SK-N-SH (cell line): Measurements from ENCODE around the gene PTPRD. TPM values are rescaled to one million over a fixed set of nuclear protein-coding genes. Genes with fewer than 3 reads are reported as not detected.

ENCODE experiments used
- CTCF ChIA-PET: fragments of 300-600, 350-600 bp; formaldehyde crosslinking; extraction: SDS; loops from one replicate; lab custom pipeline; 2021; lab: Yijun Ruan, JAX
- POLR2A ChIA-PET: fragments of 350-600 bp; sonication (Branson Sonifier 250); formaldehyde crosslinking; extraction: SDS; loops from one replicate; lab custom pipeline; 2020; ENCODE audit warnings: antibody characterized with exemption, inconsistent platforms; lab: Yijun Ruan, JAX
- DNase-seq: peaks from one replicate; pipeline ENCODE4 v3.0.0; 2012
- H2AFZ ChIP-seq: fragments of 200-600 bp; sonication (generic); 2 replicates; pipeline ENCODE4 v1.8.1; 2016; ENCODE audit warnings: antibody characterized with exemption, mild to moderate bottlenecking, low read depth
- H3F3A ChIP-seq: fragments of 200-600 bp; sonication (generic); replicated peaks from 2 replicates; pipeline ENCODE3; 2016; ENCODE audit warnings: antibody characterized with exemption, mild to moderate bottlenecking; ENCODE audit not compliant: insufficient read depth
- H3K27ac ChIP-seq, 2 experiments: fragments of 200-500 bp in 1 of 2; fragments of 200-600 bp in 1 of 2; sonication (Bioruptor generic) in 1 of 2; sonication (generic), shearing (Covaris generic) in 1 of 2; 2 replicates each; pipeline versions ENCODE4 v1.5.1 to v1.6.1; 2014 to 2016; ENCODE audit warnings: low read depth in 2 of 2, inconsistent platforms in 1 of 2, low read length in 1 of 2, mild to moderate bottlenecking in 1 of 2, mixed read lengths in 1 of 2
- H3K27me3 ChIP-seq: fragments of 200-600 bp; sonication (generic), shearing (Covaris generic); 2 replicates; pipeline ENCODE4 v1.6.1; 2016; ENCODE audit warnings: mixed run types; ENCODE audit not compliant: insufficient read depth
- H3K36me3 ChIP-seq, 2 experiments: fragments of 200-500 bp in 1 of 2; fragments of 200-600 bp in 1 of 2; sonication (Bioruptor generic) in 1 of 2; sonication (generic) in 1 of 2; replicated peaks in 1 of 2; 2 replicates each; pipeline versions ENCODE3 to v1.5.1; 2014 to 2016; ENCODE audit warnings: low read length in 1 of 2, mild to moderate bottlenecking in 1 of 2; ENCODE audit not compliant: insufficient read depth in 2 of 2, control insufficient read depth in 1 of 2
- H3K4me1 ChIP-seq, 2 experiments: fragments of 200-500 bp in 1 of 2; fragments of 200-600 bp in 1 of 2; sonication (Bioruptor generic) in 1 of 2; sonication (generic), shearing (Covaris generic) in 1 of 2; 2 replicates each; pipeline versions ENCODE4 v1.5.1 to v1.6.1; 2014 to 2016; ENCODE audit warnings: low read depth in 1 of 2, low read length in 1 of 2, mixed run types in 1 of 2; ENCODE audit not compliant: insufficient read depth in 2 of 2, control insufficient read depth in 1 of 2
- H3K4me2 ChIP-seq: fragments of 200-600 bp; sonication (generic), shearing (Covaris generic); 2 replicates; pipeline ENCODE4 v1.6.1; 2017; ENCODE audit warnings: mixed run types
- H3K4me3 ChIP-seq, 2 experiments: fragments of 200-500 bp in 1 of 2; fragments of 200-600 bp in 1 of 2; sonication (Bioruptor generic) in 1 of 2; sonication (generic), shearing (Covaris generic) in 1 of 2; 2 replicates each; pipeline versions ENCODE4 v1.5.1 to v1.8.1; 2014 to 2016; ENCODE audit warnings: low read depth in 2 of 2, inconsistent platforms in 1 of 2, low read length in 1 of 2, mild to moderate bottlenecking in 1 of 2, mixed read lengths in 1 of 2, moderate library complexity in 1 of 2
- H3K79me2 ChIP-seq: fragments of 200-600 bp; sonication (generic); 2 replicates; pipeline ENCODE4 v1.8.1; 2017; ENCODE audit warnings: mild to moderate bottlenecking; ENCODE audit not compliant: insufficient read depth
- H3K9ac ChIP-seq: fragments of 200-600 bp; sonication (generic); 2 replicates; pipeline ENCODE4 v1.6.1; 2017; ENCODE audit warnings: mixed run types
- H3K9me2 ChIP-seq: fragments of 200-600 bp; sonication (generic); 2 replicates; pipeline ENCODE4 v1.6.1; 2017; ENCODE audit warnings: mixed run types
- H3K9me3 ChIP-seq: fragments of 200-600 bp; sonication (generic); 2 replicates; pipeline ENCODE4 v1.6.1; 2017; ENCODE audit warnings: mixed run types, mild to moderate bottlenecking, moderate library complexity
- H4K20me1 ChIP-seq: fragments of 200-600 bp; sonication (generic); 2 replicates; pipeline ENCODE4 v1.6.1; 2017; ENCODE audit warnings: mild to moderate bottlenecking, mixed run types; ENCODE audit not compliant: insufficient read depth
- CTCF ChIP-seq: fragments of 200-600 bp; sonication (generic); IDR thresholded peaks from 2 replicates; pipeline ENCODE4 v1.6.1; 2017; ENCODE audit warnings: antibody characterized with exemption, mild to moderate bottlenecking, moderate library complexity
- MEF2A ChIP-seq: IDR thresholded peaks from 2 replicates; pipeline ENCODE4 v1.4.0; 2012; ENCODE audit warnings: low read depth, borderline replicate concordance
- MXI1 ChIP-seq: IDR thresholded peaks from 2 replicates; pipeline ENCODE4 v1.6.1; 2012; ENCODE audit warnings: mild to moderate bottlenecking, low read depth, low read length, improper control_type of control experiment
- REST ChIP-seq: IDR thresholded peaks from 2 replicates; pipeline ENCODE4 v1.6.1; 2012; ENCODE audit warnings: mild to moderate bottlenecking, low read depth, low read length, moderate library complexity
- RFX5 ChIP-seq: IDR thresholded peaks from 2 replicates; pipeline ENCODE4 v1.6.1; 2012; ENCODE audit warnings: mild to moderate bottlenecking, improper control_type of control experiment, low read length
- RXRA ChIP-seq: IDR thresholded peaks from 2 replicates; pipeline ENCODE4 v1.4.0; 2012; ENCODE audit warnings: low read depth, mild to moderate bottlenecking, borderline replicate concordance
- TEAD4 ChIP-seq: IDR thresholded peaks from 2 replicates; pipeline ENCODE4 v1.4.0; 2012; ENCODE audit warnings: mild to moderate bottlenecking, borderline replicate concordance; ENCODE audit not compliant: insufficient read depth
- WGBS: methylation state at CpG from one replicate; pipeline ENCODE4 v1.1.6; 2017; ENCODE audit warnings: low lambda C conversion rate; 5-methylcytosine and 5-hydroxymethylcytosine counted together
- polyA plus RNA-seq, 3 experiments: library from polyadenylated mRNA; depleted of rRNA; stranded (reverse); fragments of >200 nt; gene quantifications; 2 replicates each; pipeline ENCODE4 v1.2.3, GENCODE V29; 2012

The PTPRD gene
- polyA plus RNA-seq, 1 of the 3 experiments (the other 2 are of a cell fraction): 0.15 TPM

- H3K36me3 ChIP-seq: no peaks in the 10 kb centered on the region
- no peak for DNase-seq
- ChIA-PET POLR2A (no interaction called here), CTCF (interaction anchor here (1.8 kb wide), 1 partner anchor 17 kb away, joined by 3 read pairs; no protein-coding TSS in a partner anchor)
- no peak overlapping the region for H3K9ac ChIP-seq
- H3K79me2 ChIP-seq: no peaks in the 10 kb centered on the region
- WGBS: 64% methylated on average over 6 of the region's 6 CpGs
- no peak overlapping the region for H3K4me2 ChIP-seq
- H3K27me3 ChIP-seq: no peaks in the 10 kb centered on the region
- no peak overlapping the region for H3K27ac ChIP-seq
- no peaks in the 10 kb centered on the region for H3F3A ChIP-seq
- H4K20me1 ChIP-seq: no peaks in the 10 kb centered on the region
- H2AFZ ChIP-seq: no peak overlapping the region
- no peaks in the 10 kb centered on the region for H3K9me2 ChIP-seq
- H3K4me1 ChIP-seq: no peaks in the 10 kb centered on the region; a peak in 2 of 4 replicates
- TF ChIP-seq RFX5 (no peak), MEF2A (no peak), RXRA (no peak), MXI1 (no peak), TEAD4 (no peak), CTCF (no peak)
- H3K9me3 ChIP-seq: no peaks in the 10 kb centered on the region
- no peak overlapping the region for H3K4me3 ChIP-seq
Measured at GRCh38 chr9:8696516-8696915, 1916.3 kb downstream of the PTPRD start.

- no peaks in the 10 kb centered on the region for H3K9me3 ChIP-seq
- H3K4me3 ChIP-seq: no peak overlapping the region
- CTCF ChIA-PET: interaction anchor here (0.6 to 1.8 kb wide), 2 partner anchors 15 to 113 kb away, joined by 3 read pairs; no protein-coding TSS in a partner anchor
- TF ChIP-seq REST: no peak
- no peak for TF ChIP-seq MXI1
- no peak for TF ChIP-seq CTCF
- H3F3A ChIP-seq: no peaks in the 10 kb centered on the region
- H3K9me2 ChIP-seq: no peaks in the 10 kb centered on the region
- no peak overlapping the region for H3K4me2 ChIP-seq
- POLR2A ChIA-PET: no interaction called here
- no peak for DNase-seq
- no peaks in the 10 kb centered on the region for H4K20me1 ChIP-seq
- H3K27ac ChIP-seq: no peak overlapping the region
- H3K36me3 ChIP-seq: no peaks in the 10 kb centered on the region
- H3K79me2 ChIP-seq: no peaks in the 10 kb centered on the region
- H3K4me1 ChIP-seq: no peaks in the 10 kb centered on the region; a peak in 2 of 4 replicates
- H3K27me3 ChIP-seq: no peaks in the 10 kb centered on the region
- H3K9ac ChIP-seq: no peak overlapping the region
- WGBS: 58% methylated on average over 4 of the region's 4 CpGs
- H2AFZ ChIP-seq: no peak overlapping the region
Measured at GRCh38 chr9:8694983-8695588, 1917.7 kb downstream of the PTPRD start.
